Fibroblast of lung (primary cell): ENCODE results near the gene BECN2. TPM values are rescaled to one million over a fixed set of nuclear protein-coding genes. Genes with fewer than 3 reads are reported as not detected.

Experiments
- DNase-seq, 2 donors: peaks; one replicate each; pipeline versions ENCODE4 v3.0.0 to v3.0.0-alpha.2; 2010; ENCODE audit warnings: low read depth in 2 of 2
- H2AFZ ChIP-seq: 2 replicates; pipeline ENCODE4 v1.5.1; 2012; ENCODE audit warnings: low read length, control low read depth, inconsistent platforms
- H3K27ac ChIP-seq: 2 replicates; pipeline ENCODE4 v1.5.1; 2011; ENCODE audit warnings: low read length, control low read depth; ENCODE audit not compliant: insufficient read depth
- H3K27me3 ChIP-seq: 2 replicates; pipeline ENCODE4 v1.5.1; 2011; ENCODE audit warnings: mild to moderate bottlenecking, low read length; ENCODE audit not compliant: control insufficient read depth, insufficient read depth
- H3K36me3 ChIP-seq: 2 replicates; pipeline ENCODE4 v1.5.1; 2011; ENCODE audit warnings: low read length; ENCODE audit not compliant: control insufficient read depth, insufficient read depth
- H3K4me1 ChIP-seq: 2 replicates; pipeline ENCODE4 v1.5.1; 2011; ENCODE audit warnings: low read length; ENCODE audit not compliant: control insufficient read depth, insufficient read depth; ENCODE audit errors: extremely low read depth
- H3K4me2 ChIP-seq: 2 replicates; pipeline ENCODE4 v1.5.1; 2011; ENCODE audit warnings: low read length, control low read depth; ENCODE audit not compliant: insufficient read depth; ENCODE audit errors: extremely low read depth
- H3K4me3 ChIP-seq, 4 experiments: fragments of 200-600 bp in 1 of 4; sonication (generic) in 1 of 4; replicated peaks in 1 of 4; 2 replicates each; pipeline ENCODE4 v1.5.1; 2011 to 2016; ENCODE audit warnings: low read length in 4 of 4, low read depth in 3 of 4, mild to moderate bottlenecking in 3 of 4, control low read depth in 2 of 4, inconsistent platforms in 1 of 4, mixed read lengths in 1 of 4; ENCODE audit not compliant: insufficient read depth in 1 of 4; ENCODE audit errors: control extremely low read depth in 1 of 4
- H3K79me2 ChIP-seq: 2 replicates; pipeline ENCODE4 v1.5.1; 2012; ENCODE audit warnings: mild to moderate bottlenecking, low read length, inconsistent platforms; ENCODE audit not compliant: control insufficient read depth, insufficient read depth
- H3K9ac ChIP-seq: 2 replicates; pipeline ENCODE4 v1.5.1; 2011; ENCODE audit warnings: mild to moderate bottlenecking, low read length, control low read depth; ENCODE audit not compliant: insufficient read depth
- H3K9me3 ChIP-seq: 2 replicates; pipeline ENCODE4 v1.5.1; 2012; ENCODE audit warnings: low read depth, low read length; ENCODE audit not compliant: control insufficient read depth, insufficient read depth
- H4K20me1 ChIP-seq: 2 replicates; pipeline ENCODE4 v1.5.1; 2011; ENCODE audit warnings: low read length; ENCODE audit not compliant: control insufficient read depth, insufficient read depth; ENCODE audit errors: extremely low read depth
- EZH2 ChIP-seq: IDR thresholded peaks from 2 replicates; pipeline ENCODE4 v1.5.1; 2012; ENCODE audit warnings: low read length, control low read depth, mild to moderate bottlenecking; ENCODE audit errors: missing control alignments
- polyA plus RNA-seq, 2 donors: library from polyadenylated mRNA; depleted of rRNA in 1 of 2; stranded (reverse) in 1 of 2; unstranded in 1 of 2; fragments of >200 nt; gene quantifications; 2 replicates each; pipeline ENCODE4 v1.2.1, GENCODE V29; 2011 to 2012; ENCODE audit warnings: missing spikeins in 1 of 2
- total RNA-seq: library from RNA; depleted of rRNA; stranded (reverse); fragments of >200 nt; gene quantifications from 2 replicates; pipeline ENCODE4 v1.2.1, GENCODE V29; 2014
- TF ChIP-seq, protein P1 (sequence below), 2 donors: IDR thresholded peaks in 1 of 2; conservative IDR thresholded peaks in 1 of 2; 1 replicate in 1 of 2; 2 replicates in 1 of 2; pipeline ENCODE4 v1.5.1; 2011 to 2012; ENCODE audit warnings: low read length in 2 of 2, control low read depth in 1 of 2, inconsistent platforms in 1 of 2, low read depth in 1 of 2, mild to moderate bottlenecking in 1 of 2

The BECN2 gene
- total and polyA plus RNA-seq, 2 donors (not counting 1 experiment from before 2014, with no cell fraction given) = not detected

DNA sequence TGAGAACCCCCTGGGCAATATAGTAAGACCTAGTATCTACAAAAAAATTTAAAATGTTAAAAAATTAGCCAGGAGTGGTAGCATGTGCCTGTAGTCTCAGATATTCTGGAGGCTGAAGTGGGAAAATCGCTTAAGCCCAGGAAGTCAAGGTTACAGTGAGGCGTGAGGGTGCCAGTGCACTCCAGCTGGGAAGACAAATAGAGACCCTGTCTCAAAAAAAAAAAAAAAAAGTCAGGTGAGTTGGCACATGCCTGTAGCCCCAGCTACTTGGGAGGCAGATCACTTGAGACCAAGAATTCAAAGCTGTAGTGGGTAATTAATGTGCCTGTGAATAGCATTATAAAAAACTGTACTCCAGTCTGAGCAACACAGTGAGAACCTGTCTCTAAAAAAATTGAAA is 4.6 kb downstream of the BECN2 start:
- no peak overlapping the region for H2AFZ ChIP-seq
- H3K36me3 ChIP-seq = no peaks in the 10 kb centered on the region
- no peaks in the 10 kb centered on the region for H4K20me1 ChIP-seq
- TF ChIP-seq EZH2 = no peak
- TF ChIP-seq, protein P1, sequence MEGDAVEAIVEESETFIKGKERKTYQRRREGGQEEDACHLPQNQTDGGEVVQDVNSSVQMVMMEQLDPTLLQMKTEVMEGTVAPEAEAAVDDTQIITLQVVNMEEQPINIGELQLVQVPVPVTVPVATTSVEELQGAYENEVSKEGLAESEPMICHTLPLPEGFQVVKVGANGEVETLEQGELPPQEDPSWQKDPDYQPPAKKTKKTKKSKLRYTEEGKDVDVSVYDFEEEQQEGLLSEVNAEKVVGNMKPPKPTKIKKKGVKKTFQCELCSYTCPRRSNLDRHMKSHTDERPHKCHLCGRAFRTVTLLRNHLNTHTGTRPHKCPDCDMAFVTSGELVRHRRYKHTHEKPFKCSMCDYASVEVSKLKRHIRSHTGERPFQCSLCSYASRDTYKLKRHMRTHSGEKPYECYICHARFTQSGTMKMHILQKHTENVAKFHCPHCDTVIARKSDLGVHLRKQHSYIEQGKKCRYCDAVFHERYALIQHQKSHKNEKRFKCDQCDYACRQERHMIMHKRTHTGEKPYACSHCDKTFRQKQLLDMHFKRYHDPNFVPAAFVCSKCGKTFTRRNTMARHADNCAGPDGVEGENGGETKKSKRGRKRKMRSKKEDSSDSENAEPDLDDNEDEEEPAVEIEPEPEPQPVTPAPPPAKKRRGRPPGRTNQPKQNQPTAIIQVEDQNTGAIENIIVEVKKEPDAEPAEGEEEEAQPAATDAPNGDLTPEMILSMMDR (conservative IDR thresholded peaks at IDR 0.05 in 1 of 2, IDR thresholded peaks at IDR 0.05 in 1 of 2; ENCODE audit: low read depth in 1 of 2, low read length in 2 of 2) = no peak
- H3K9ac ChIP-seq = no peak overlapping the region
- H3K79me2 ChIP-seq = no peaks in the 10 kb centered on the region
- no peak overlapping the region for H3K4me3 ChIP-seq
- no peak overlapping the region for H3K27ac ChIP-seq
- H3K4me2 ChIP-seq = no peak overlapping the region
- H3K9me3 ChIP-seq = no peaks in the 10 kb centered on the region
- H3K27me3 ChIP-seq = no peaks in the 10 kb centered on the region
- no peaks in the 10 kb centered on the region for H3K4me1 ChIP-seq
- DNase-seq = no peak

DNA sequence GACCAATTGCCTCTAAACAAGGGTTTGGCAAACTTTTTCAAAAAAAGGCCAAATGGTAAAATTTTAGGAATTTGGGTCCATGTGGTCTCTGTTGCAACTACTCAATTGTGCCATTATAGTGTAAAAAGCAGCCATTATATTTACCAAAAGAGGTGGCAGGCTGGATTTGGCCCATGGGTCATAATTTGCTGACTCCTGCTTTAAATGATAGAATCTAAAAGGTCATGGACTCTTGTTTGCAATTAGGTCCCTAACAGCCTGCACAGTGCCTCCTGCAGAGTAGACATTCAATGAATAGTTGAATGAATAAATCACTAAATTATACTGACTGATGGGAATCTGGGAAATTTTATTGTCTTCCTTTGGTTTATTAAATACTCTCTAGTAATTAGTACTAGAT is 6.2 kb downstream of the BECN2 start:
- Histone ChIP-seq H3K27ac (no peak overlapping the region), H3K79me2 (no peaks in the 10 kb centered on the region), H3K4me1 (no peaks in the 10 kb centered on the region), H3K9ac (no peak overlapping the region), H4K20me1 (no peaks in the 10 kb centered on the region), H3K27me3 (no peaks in the 10 kb centered on the region), H2AFZ (no peak overlapping the region), H3K9me3 (no peaks in the 10 kb centered on the region), H3K4me2 (no peak overlapping the region), H3K36me3 (no peaks in the 10 kb centered on the region), H3K4me3 (no peak overlapping the region)
- DNase-seq = no peak
- TF ChIP-seq, protein P1 (conservative IDR thresholded peaks at IDR 0.05 in 1 of 2, IDR thresholded peaks at IDR 0.05 in 1 of 2; ENCODE audit: low read depth in 1 of 2, low read length in 2 of 2) = no peak
- no peak for TF ChIP-seq EZH2

DNA sequence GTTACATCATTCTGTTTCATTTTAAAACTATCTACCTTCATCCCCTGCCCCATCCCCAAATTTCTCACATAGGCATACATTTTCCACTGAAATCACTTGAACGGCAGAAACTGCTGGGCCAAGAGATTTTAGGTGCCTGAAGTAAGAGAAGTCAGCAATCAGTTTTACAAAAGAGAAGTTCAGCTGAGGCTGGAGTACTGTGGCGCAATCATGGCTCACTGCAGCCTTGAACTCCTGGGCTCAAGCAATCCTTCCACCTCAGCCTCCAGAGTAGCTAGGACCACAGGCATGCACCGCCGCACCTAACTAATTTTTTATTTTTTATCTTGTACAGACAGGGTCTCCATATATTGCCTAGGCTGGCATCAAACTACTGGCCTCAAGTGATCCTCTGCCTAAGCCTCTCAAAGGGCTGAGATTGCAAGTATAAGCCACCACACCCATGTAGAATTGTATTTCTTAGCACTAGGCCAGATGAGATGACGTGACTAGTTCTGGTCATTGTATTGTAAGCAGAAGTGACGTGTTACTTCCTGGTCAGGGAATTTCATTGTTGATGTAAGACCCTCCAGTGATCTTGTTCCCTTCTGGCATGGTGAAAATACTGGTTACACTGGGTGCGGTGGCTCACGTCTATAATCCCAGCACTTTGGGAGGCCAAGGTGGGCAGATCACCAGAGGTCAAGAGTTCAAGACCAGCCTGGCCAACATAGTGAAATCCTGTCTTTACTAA is 7.1 kb downstream of the BECN2 start:
- H3K4me3 ChIP-seq = no peak overlapping the region
- no peak overlapping the region for H3K27ac ChIP-seq
- H3K4me2 ChIP-seq = no peak overlapping the region
- no peak overlapping the region for H3K9ac ChIP-seq
- no peak for TF ChIP-seq EZH2
- TF ChIP-seq, protein P1 (conservative IDR thresholded peaks at IDR 0.05 in 1 of 2, IDR thresholded peaks at IDR 0.05 in 1 of 2; ENCODE audit: low read depth in 1 of 2, low read length in 2 of 2) = no peak
- H2AFZ ChIP-seq = no peak overlapping the region
- no peaks in the 10 kb centered on the region for H3K36me3 ChIP-seq
- peak in 1 of 2 donors; percentile 39 for DNase-seq
- no peaks in the 10 kb centered on the region for H3K4me1 ChIP-seq
- no peaks in the 10 kb centered on the region for H3K27me3 ChIP-seq
- no peaks in the 10 kb centered on the region for H4K20me1 ChIP-seq
- H3K9me3 ChIP-seq = no peaks in the 10 kb centered on the region
- H3K79me2 ChIP-seq = no peaks in the 10 kb centered on the region
